GM21360 (cell line): ENCODE measurements around the gene OCA2.
"Not testable (repeated sequence)": the region's sequence is repeated elsewhere in the genome, so short reads cannot be mapped to it uniquely, and the experiment has no call there.

Source experiments
- ATAC-seq: cut with Tn5 transposase; IDR thresholded peaks from one replicate; pipeline ENCODE4 v1.9.1; 2021; ENCODE audit warnings: mild to moderate bottlenecking, moderate library complexity; ENCODE audit not compliant: unreplicated experiment

OCA2 gene

DNA sequence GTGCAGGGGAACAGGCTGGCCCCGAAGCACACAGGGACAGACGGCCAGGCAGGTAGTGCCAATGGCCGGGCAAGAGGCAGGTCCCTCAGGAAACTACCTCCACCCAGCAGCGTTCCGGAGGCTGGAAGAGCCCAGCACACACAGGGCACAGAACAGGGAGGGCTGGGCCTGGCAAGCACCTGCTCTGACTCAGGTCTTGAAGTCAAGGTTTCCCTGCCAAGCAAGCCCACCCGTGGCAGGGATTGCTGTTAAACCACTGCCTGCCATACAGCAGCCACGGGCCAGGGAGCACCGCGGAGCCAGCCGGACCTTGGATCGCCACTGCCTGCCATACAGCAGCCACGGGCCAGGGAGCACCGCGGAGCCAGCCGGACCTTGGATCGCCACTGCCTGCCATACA lies 22.5 kb upstream of the OCA2 start:
- not testable (repeated sequence) for ATAC-seq

DNA sequence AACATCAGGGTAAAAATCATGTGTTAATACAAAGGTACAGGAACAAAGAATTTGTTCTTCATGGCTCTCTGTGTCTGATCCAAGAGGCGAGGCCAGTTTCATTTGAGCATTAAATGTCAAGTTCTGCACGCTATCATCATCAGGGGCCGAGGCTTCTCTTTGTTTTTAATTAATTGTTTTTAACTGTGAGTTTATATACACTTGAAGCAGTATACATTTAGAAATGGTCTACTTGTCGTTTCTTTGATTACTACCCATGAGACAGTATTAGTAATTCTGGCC lies 21.2 kb upstream of the OCA2 start:
- ATAC-seq, result no peak

GRCh38 chr15:28118531-28118930 lies 19.4 kb upstream of the OCA2 start:
- no peak for ATAC-seq

GRCh38 chr15:28118083-28118482 lies 19.0 kb upstream of the OCA2 start:
- ATAC-seq, result no peak

DNA sequence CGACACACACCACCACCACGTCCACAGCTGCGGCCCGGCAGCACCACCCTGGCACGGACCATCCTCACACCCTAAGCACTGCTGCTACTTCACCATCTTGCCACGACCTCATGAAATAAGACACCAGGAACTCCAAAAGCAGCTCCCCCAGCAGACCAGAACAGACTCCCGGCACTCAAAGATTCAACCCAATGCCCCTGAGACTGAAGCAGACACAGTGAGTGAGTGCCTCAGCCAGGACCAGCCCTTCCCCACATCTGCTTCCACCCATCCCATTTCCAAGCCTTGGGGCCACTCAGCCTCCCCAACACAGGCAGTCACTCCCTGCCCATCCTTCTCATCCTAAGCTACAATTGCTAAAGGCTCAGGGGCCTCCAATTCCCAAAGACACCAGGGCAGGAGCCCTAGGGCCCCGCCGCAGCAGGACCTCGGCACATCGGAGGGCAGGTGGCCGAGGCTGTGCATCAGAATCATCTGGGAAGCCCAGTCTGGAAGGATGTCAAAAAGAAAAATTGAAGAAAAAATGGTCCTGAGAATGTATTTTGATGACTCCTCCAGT lies 18.4 kb upstream of the OCA2 start:
- no peak for ATAC-seq

DNA sequence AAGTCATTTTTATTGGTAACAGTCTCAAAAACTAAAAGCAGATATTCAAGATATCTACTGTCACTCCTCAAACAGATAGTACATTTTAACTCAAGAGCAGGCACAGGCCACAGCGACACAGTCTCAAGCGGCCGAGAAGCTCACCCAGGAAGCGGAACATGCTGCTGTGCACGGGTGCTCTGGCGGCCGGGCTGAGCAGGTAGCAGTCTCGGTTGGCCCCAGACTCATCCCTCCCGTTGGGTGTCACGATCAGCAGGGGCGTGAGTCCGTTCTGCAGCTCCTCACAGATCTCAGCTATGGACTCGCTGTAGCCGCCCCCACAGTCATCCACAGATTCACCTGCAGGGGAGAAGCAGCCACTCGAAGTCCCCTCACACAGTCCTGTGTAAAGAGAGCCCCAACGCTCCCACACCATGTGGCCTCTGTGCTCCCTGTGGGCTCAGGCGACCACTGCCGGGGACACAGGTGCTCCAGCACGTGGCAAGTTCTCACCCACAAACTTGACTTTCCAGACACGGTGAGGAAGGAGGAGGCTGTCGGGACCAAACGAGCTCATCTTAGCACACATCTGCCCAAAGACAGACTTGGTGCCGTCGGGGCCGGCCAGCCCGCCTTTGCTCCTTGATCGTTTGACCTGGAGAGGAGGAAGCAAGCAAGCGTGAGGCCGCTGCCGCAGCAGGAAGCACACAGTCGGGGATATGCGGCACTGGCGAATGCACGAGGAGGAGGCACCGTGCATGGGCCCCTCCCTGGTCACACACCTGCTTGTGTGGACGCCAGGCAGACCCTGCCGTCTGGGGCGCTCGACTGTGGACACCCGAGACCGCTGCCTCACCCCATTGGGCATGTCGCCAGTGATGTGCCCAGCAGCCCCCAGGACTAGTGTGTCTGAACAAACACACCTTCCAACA lies 17.7 kb upstream of the OCA2 start:
- ATAC-seq, result no peak

DNA sequence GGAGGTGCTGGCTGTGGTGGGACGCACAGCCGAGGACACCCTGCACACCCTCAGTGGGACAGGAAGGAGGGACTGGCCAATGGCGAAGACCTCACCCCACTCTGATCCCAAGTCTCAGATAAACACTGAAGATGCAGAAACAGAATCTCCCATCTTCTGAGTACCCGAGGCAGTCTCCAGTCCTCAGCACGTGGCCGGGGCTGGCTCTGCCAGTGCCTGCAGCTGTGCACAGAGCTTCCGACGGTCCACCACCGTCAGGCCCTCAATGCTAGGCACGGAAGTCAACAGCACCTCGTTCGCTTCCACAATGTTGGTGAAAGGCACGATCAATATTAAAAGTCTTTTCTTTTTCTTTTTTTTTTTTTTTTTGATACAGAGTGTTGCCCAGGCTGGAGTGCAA lies 16.8 kb upstream of the OCA2 start:
- no peak for ATAC-seq

GRCh38 chr15:28114721-28115622 lies 15.9 kb upstream of the OCA2 start:
- ATAC-seq, result no peak

DNA sequence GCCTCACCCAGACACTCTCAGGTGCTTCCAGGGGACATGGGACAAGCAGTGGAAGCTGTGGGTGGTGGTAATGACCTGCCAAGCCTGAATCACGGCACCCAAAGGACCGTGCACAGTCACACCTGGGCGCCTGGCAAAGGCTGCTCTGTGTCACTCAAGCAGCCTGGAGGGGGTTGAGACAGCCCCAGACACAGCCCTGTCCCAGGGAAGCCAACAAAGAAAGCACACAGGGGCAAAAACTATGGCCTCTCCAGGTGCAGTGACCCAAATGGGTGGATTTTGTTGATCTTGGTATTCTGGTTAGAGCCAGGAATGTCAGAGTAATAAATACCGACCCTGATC lies 15.0 kb upstream of the OCA2 start:
- no peak for ATAC-seq

GRCh38 chr15:28113394-28114113 lies 14.4 kb upstream of the OCA2 start:
- no peak for ATAC-seq

GRCh38 chr15:28112962-28113361 lies 13.8 kb upstream of the OCA2 start:
- no peak for ATAC-seq

DNA sequence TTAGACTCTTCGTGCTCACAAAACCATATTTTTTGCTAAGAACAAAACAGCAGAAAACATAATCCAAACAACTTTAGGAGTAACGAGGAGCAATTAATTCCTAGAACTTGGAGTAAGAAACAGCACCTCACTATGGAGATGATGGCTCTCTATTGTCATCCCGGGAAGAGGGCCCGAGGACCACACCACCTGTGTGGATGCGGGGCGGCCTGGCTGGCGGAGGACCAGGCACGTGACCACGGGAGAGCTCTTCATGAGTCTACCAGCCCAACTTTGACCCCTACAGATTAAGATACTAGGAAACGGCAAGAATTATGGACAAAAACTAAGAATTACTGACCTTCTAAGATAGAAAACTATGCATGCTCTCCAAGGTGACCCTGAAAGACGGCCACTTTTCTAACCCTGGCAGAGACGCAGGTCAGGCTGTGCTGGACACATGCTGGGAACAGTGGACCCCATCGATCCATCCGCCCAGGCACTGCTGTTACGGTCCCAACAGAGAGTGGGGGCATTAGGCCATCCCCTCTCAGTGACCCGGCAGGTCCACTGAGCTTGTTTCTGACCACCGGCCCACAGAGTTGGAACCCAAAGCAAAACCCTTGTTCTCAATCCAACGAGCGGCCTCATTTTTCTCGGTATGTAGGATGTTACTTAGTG lies 13.1 kb upstream of the OCA2 start:
- ATAC-seq, result no peak

- no peak for ATAC-seq
Measured at GRCh38 chr15:28111543-28111942, 12.4 kb upstream of the OCA2 start.

GRCh38 chr15:28110481-28110881 lies 11.4 kb upstream of the OCA2 start:
- ATAC-seq, result no peak

- no peak for ATAC-seq
Measured at GRCh38 chr15:28109626-28110455, 10.7 kb upstream of the OCA2 start.

GRCh38 chr15:28107904-28108275 lies 8.8 kb upstream of the OCA2 start:
- ATAC-seq, result no peak

GRCh38 chr15:28107111-28107903 lies 8.2 kb upstream of the OCA2 start:
- no peak for ATAC-seq

- no peak for ATAC-seq
Measured at GRCh38 chr15:28106294-28107110, 7.4 kb upstream of the OCA2 start.
